Right atrium auricular region (tissue), 2 donors: ENCODE measurements around the gene LAMC3. TPM values are rescaled to one million over a fixed set of nuclear protein-coding genes. Genes with fewer than 3 reads are reported as not detected.

Experiments
- DNase-seq: peaks from one replicate; pipeline ENCODE4 v3.0.0-alpha.2; 2019; ENCODE audit warnings: low spot score
- H3K27ac ChIP-seq, 2 donors: fragments of 200-600 bp; sonication (generic); 1 replicate in 1 of 2; 2 replicates in 1 of 2; pipeline ENCODE4 v1.5.1; 2016 to 2019
- H3K27me3 ChIP-seq, 2 donors: fragments of 200-600 bp; sonication (generic); one replicate each; pipeline versions ENCODE4 v1.5.1 to v1.6.0; 2017 to 2019
- H3K36me3 ChIP-seq: fragments of 200-600 bp; sonication (generic); one replicate; pipeline ENCODE4 v1.5.1; 2016
- H3K4me1 ChIP-seq, 2 donors: fragments of 200-600 bp; sonication (generic); one replicate each; pipeline versions ENCODE4 v1.5.1 to v1.6.0; 2017 to 2019
- H3K4me3 ChIP-seq, 2 donors: fragments of 200-600 bp; sonication (generic); 1 replicate in 1 of 2; 2 replicates in 1 of 2; pipeline ENCODE4 v1.5.1; 2017 to 2019; ENCODE audit warnings: mild to moderate bottlenecking in 1 of 2, moderate library complexity in 1 of 2
- H3K9me3 ChIP-seq, 2 donors: fragments of 200-600 bp; sonication (generic); one replicate each; pipeline ENCODE4 v1.5.1; 2019
- total RNA-seq, 2 donors: library from RNA; depleted of rRNA; stranded (reverse); fragments of >200 nt; gene quantifications; one replicate each; pipeline ENCODE4 v1.1.0, GENCODE V29; 2016
- TF ChIP-seq, protein P1 (sequence below), 2 donors: fragments of 200-600 bp; sonication (generic); IDR thresholded peaks; one replicate each; pipeline ENCODE4 v1.5.1; 2019; ENCODE audit warnings: antibody characterized with exemption in 2 of 2

The LAMC3 gene
- total RNA-seq, 2 donors from 2014 or later = 0.56 to 1.6 TPM

DNA sequence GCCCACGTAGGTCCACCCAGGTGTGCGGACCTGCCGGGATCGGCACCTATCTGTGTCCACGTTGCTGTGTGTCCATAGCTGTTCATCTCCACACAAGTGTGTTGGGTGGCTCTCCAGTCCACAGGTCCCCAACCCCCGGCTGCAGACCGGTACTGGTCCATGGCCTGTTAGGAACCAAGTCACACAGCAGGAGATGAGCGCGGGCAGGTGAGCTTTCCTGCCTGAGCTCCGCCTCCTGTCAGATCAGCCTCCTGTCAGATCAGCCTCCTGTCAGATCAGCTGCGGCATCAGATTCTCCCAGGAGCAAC lies 18.9 kb downstream of the LAMC3 start:
- H3K27me3 ChIP-seq = no peaks in the 10 kb centered on the region

DNA sequence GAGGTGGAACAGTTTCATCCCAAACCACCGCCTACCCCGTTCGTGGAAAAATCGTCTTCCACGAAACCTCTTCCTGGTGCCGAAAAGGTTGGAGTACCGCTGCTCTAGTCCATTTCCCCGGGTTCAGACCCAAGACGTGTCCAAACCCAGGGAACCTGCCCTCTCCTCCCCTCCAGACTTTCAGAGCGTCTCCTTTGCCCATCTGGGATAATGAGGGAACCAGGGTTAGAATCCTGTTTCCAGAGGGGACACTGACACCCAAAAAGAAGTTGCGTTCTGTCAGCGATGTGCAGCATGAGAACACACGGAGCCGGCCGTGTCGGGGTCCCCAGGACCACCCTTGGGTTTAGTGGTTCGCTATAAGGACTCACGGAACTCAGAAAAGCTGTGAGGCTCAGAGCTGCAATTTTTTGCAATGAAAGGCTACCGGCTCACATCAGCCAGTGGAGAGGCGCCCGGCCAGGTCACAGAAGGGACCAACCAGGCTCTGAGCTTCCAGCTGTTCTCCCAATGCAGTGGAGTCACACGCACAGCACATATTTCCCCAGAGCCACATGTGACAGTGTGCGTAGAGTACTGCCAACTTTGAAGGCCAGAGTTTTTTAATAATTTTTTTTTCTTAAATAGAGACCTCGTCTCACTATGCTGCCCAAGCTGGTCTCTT lies 19.4 kb downstream of the LAMC3 start:
- Histone ChIP-seq H3K9me3 (no peaks in the 10 kb centered on the region), H3K27ac (no peak overlapping the region), H3K27me3 (no peaks in the 10 kb centered on the region), H3K4me1 (no peaks in the 10 kb centered on the region), H3K4me3 (no peak overlapping the region), H3K36me3 (no peaks in the 10 kb centered on the region)
- no peak for DNase-seq
- TF ChIP-seq, protein P1, sequence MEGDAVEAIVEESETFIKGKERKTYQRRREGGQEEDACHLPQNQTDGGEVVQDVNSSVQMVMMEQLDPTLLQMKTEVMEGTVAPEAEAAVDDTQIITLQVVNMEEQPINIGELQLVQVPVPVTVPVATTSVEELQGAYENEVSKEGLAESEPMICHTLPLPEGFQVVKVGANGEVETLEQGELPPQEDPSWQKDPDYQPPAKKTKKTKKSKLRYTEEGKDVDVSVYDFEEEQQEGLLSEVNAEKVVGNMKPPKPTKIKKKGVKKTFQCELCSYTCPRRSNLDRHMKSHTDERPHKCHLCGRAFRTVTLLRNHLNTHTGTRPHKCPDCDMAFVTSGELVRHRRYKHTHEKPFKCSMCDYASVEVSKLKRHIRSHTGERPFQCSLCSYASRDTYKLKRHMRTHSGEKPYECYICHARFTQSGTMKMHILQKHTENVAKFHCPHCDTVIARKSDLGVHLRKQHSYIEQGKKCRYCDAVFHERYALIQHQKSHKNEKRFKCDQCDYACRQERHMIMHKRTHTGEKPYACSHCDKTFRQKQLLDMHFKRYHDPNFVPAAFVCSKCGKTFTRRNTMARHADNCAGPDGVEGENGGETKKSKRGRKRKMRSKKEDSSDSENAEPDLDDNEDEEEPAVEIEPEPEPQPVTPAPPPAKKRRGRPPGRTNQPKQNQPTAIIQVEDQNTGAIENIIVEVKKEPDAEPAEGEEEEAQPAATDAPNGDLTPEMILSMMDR (IDR thresholded peaks at IDR 0.05) = no peak

More for the DNA sequence above, 18.9 kb downstream of the LAMC3 start:
- DNase-seq = no peak
- Histone ChIP-seq H3K9me3 (no peaks in the 10 kb centered on the region), H3K36me3 (no peaks in the 10 kb centered on the region), H3K4me3 (no peak overlapping the region), H3K4me1 (no peaks in the 10 kb centered on the region), H3K27ac (no peak overlapping the region)
- TF ChIP-seq, protein P1 (IDR thresholded peaks at IDR 0.05) = no peak

DNA sequence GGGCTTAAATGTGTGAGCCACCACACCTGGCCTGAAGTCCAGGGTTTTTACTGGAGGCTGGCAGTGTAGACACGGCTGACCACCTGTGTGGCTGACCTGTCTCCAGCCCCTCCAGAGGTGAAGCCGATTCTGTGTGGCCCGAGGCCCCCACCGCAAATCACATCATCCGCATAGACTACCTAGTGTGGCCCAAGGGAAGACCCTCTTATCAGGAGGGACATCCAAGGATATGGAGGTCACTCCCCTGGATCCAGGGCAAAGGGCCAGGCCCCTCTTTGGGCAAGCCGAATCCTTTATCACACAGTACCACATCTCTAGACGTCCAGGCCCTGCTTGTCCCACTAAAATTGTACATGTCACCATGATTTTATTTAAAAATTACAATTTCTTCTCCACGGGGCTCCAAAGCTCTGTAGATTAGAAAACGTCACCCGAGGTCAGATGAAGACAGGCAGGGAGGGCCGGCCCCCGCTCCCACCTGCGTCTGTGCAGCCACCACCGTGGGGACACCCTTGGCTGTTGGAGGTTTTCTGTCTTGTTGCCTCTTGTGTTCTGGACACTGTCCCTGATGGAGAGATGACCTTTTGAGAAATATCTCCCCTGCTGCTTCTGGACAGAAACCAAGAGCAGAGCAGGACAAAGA lies 20.1 kb downstream of the LAMC3 start:
- no peaks in the 10 kb centered on the region for H3K27me3 ChIP-seq

DNA sequence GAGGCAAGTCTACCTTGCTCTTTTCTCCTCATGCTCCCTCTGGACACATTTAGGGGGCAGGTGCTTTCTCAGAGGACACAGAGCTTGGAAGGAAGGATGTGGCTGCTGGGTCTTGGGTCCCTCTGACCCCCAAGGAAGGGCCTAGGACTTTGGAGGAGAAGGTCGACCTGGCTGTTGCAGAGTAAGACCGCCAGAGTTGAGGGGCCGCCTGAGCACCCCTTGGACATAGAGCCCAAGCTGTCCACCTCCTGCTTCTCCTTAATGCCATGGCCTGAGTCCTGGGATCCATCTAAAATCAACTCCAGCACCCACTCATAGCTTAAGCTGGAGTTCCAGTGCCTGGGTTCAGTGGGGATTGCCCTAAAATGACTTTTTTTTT lies 20.6 kb downstream of the LAMC3 start:
- Histone ChIP-seq H3K27ac (no peak overlapping the region), H3K27me3 (no peaks in the 10 kb centered on the region), H3K9me3 (no peaks in the 10 kb centered on the region), H3K4me3 (no peak overlapping the region), H3K4me1 (no peaks in the 10 kb centered on the region), H3K36me3 (no peaks in the 10 kb centered on the region)
- no peak for DNase-seq
- TF ChIP-seq, protein P1 (IDR thresholded peaks at IDR 0.05) = no peak

More for the DNA sequence above, 20.1 kb downstream of the LAMC3 start:
- DNase-seq = no peak
- Histone ChIP-seq H3K36me3 (no peaks in the 10 kb centered on the region), H3K4me1 (no peaks in the 10 kb centered on the region), H3K4me3 (no peak overlapping the region), H3K27ac (no peak overlapping the region), H3K9me3 (no peaks in the 10 kb centered on the region)
- TF ChIP-seq, protein P1 (IDR thresholded peaks at IDR 0.05) = no peak

DNA sequence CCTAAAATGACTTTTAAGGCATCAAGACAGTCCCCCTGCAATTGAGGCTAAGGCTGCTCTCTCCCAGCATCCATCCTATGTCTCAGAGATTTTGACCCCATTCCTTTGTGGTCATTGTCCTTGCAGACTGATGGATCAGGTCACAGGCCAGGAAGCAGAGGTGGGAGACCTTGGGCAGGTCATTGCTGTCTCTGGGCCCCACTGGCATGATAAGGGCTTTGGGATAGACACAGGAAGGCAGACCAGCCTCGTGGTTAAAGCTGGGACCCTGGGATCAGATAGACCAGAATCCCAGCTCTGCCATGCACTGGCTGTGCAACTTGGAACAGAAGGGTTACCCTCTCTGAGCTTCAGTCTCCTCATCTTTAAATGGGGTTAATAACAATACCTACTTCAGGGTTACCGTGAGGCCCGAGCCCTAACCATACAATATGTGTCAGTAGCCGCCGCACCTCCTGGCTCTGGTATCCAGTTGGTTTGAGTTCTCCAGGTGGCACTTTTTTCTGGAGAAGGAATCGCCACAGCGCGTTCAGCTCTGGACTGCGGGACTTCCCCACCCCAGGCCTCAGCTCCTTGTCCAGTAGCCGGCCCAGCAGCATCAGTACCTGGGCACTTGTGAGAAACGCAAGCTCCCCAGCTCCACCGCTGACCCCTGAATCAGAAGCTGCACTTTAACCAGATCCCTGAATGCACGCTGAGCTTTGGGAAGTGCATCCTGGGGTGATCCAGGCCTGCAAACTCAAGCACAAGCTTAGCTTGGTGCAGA lies 21.4 kb downstream of the LAMC3 start:
- no peaks in the 10 kb centered on the region for H3K4me1 ChIP-seq
- DNase-seq = no peak
- no peak overlapping the region for H3K27ac ChIP-seq
- no peak overlapping the region for H3K4me3 ChIP-seq
- H3K9me3 ChIP-seq = no peaks in the 10 kb centered on the region
- H3K27me3 ChIP-seq = no peaks in the 10 kb centered on the region
- TF ChIP-seq, protein P1 (IDR thresholded peaks at IDR 0.05) = no peak
- H3K36me3 ChIP-seq = no peaks in the 10 kb centered on the region
